ENCODE measurements around the gene CYBA. TPM values are rescaled to one million over a fixed set of nuclear protein-coding genes. Genes with fewer than 3 reads are reported as not detected.

The CYBA gene
- polyA plus RNA-seq, 3 donors = 1,168 to 2,376 (median 2,092) TPM

DNA sequence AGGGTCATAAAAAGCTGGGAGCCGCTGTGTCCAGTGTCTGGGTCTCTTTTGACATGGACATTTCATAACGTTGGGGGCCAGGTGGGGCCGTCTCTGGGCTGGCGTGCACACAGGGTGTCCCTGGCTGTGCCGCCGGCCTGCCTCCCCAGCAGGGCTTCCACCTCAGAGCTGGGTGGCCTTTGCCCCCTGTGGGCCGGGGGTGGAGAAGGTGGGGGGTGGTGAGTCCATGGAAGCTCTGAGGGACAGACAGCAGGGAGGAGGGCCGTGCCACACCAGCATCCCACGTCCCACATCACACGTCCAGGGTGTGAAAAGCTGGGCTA lies 36.4 kb upstream of the CYBA start:
- H3K4me1 Mint-ChIP-seq = peaks cover 59% of the 10 kb centered on the region
- intact Hi-C loops (cut with micrococcal nuclease) = loop anchor here (2.0 to 10.0 kb wide), 5 partner anchors 14 to 92 kb away; partner anchors contain the start of genes CYBA (in 2 of the 2) and IL17C (in 1 of the 2)
- Histone ChIP-seq H4K20me1 (ENCODE audit: insufficient read depth, low read length) (peaks cover 4% of the 10 kb centered on the region), H3K9ac (ENCODE audit: insufficient read depth, low read length, poor library complexity, severe bottlenecking) (no peak overlapping the region), H3K9me3 (replicated peaks in 1 of 2; ENCODE audit: control insufficient read depth in 1 of 2, insufficient read depth in 1 of 2, low read length in 2 of 2) (no peaks in the 10 kb centered on the region), H3K4me1 (ENCODE audit: control insufficient read depth in 1 of 2, insufficient read depth in 2 of 2, low read length in 2 of 2) (peaks cover 63 to 69% of the 10 kb centered on the region in 2 donors), H3K27me3 (ENCODE audit: control insufficient read depth in 2 of 2, insufficient read depth in 2 of 2, low read length in 2 of 2) (no peaks in the 10 kb centered on the region), H3K79me2 (ENCODE audit: insufficient read depth, low read length) (peaks cover 21% of the 10 kb centered on the region), H3K27ac (ENCODE audit: low read depth in 1 of 2, low read length in 2 of 2) (no peak overlapping the region), H2AFZ (ENCODE audit: insufficient read depth, low read depth, low read length, poor library complexity, severe bottlenecking) (no peak overlapping the region), H3K4me3 (replicated peaks in 1 of 3; ENCODE audit: low read depth in 2 of 3, low read length in 3 of 3) (peak overlapping the region in 1 of 3 experiments; percentile 94), H3K36me3 (replicated peaks in 1 of 2; ENCODE audit: control insufficient read depth in 1 of 2, insufficient read depth in 2 of 2, low read length in 2 of 2) (no peaks in the 10 kb centered on the region), H3K4me2 (replicated peaks; ENCODE audit: extremely low read depth, low read length, poor library complexity, severe bottlenecking) (peak overlapping the region; percentile 91)
- H3K4me3 Mint-ChIP-seq = peak overlapping the region; percentile 80 to 86
- H3K9me3 Mint-ChIP-seq = no peaks in the 10 kb centered on the region
- 81% methylated on average over 6 of the region's 10 CpGs for WGBS (ENCODE audit: insufficient coverage)
- peak overlapping the region in 1 of 7 donors; percentile 30 for H3K27ac Mint-ChIP-seq
- TF ChIP-seq, protein P1, sequence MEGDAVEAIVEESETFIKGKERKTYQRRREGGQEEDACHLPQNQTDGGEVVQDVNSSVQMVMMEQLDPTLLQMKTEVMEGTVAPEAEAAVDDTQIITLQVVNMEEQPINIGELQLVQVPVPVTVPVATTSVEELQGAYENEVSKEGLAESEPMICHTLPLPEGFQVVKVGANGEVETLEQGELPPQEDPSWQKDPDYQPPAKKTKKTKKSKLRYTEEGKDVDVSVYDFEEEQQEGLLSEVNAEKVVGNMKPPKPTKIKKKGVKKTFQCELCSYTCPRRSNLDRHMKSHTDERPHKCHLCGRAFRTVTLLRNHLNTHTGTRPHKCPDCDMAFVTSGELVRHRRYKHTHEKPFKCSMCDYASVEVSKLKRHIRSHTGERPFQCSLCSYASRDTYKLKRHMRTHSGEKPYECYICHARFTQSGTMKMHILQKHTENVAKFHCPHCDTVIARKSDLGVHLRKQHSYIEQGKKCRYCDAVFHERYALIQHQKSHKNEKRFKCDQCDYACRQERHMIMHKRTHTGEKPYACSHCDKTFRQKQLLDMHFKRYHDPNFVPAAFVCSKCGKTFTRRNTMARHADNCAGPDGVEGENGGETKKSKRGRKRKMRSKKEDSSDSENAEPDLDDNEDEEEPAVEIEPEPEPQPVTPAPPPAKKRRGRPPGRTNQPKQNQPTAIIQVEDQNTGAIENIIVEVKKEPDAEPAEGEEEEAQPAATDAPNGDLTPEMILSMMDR (IDR thresholded peaks at IDR 0.05) = no peak
- DNase-seq = no peak
- H3K27me3 Mint-ChIP-seq (ENCODE audit: low read depth in 3 of 3) = peaks cover 13 to 19% (median 15%) of the 10 kb centered on the region in 3 donors
- peaks cover 8% of the 10 kb centered on the region in 2 donors for H3K36me3 Mint-ChIP-seq

DNA sequence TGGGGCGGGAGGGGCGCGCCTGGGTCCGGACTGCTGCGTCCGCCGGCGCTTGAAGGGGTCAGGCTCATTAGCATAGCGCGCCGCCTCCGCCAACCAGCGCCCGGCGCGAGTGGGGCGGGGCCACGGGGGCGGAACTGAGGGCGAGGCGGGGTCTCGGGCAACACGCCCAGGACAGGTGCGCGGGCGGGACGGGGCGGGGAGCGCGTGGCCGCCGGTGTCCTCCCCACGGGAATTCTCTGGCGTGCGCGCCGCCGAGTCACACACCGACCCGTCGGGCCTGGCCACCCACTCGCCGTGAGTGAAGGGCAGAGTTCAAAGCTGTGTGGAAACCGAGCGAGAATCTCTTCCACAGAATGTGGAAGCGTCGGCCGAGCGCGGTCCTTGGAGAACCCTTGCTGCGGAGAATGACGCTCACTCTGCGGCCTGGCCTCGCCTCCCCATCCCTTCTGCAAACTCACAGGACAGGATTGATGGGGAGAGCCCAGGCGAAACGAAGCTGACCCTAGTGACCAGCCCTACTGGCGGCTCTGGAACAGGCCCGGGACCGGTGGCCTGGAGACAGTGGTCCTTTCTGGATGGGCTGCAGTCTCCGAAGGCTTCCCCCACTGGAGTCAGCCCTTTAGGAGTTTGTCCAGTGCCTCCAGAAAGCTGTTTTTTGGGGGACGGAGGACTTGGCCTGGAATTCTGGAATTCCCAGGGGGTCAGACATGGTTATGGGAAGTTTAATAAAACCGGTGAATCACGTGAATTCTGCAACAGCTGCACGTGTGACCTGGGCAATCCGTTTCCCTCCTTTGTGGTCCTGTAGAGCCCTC lies 35.8 kb upstream of the CYBA start, which contains the start of gene SNAI3:
TSS of gene SNAI3 (minus strand) at position 69 of the 815 bp plus-strand sequence. CDS start 101 bp downstream, outside the sequence.
- Histone ChIP-seq H3K9me3 (replicated peaks in 1 of 2; ENCODE audit: control insufficient read depth in 1 of 2, insufficient read depth in 1 of 2, low read length in 2 of 2) (no peaks in the 10 kb centered on the region), H3K36me3 (replicated peaks in 1 of 2; ENCODE audit: control insufficient read depth in 1 of 2, insufficient read depth in 2 of 2, low read length in 2 of 2) (no peaks in the 10 kb centered on the region), H3K4me1 (ENCODE audit: control insufficient read depth in 1 of 2, insufficient read depth in 2 of 2, low read length in 2 of 2) (peaks cover 63 to 69% of the 10 kb centered on the region in 2 donors), H3K9ac (ENCODE audit: insufficient read depth, low read length, poor library complexity, severe bottlenecking) (peak within 1 kb of the TSS; percentile 78), H2AFZ (ENCODE audit: insufficient read depth, low read depth, low read length, poor library complexity, severe bottlenecking) (peak within 1 kb of the TSS; percentile 76), H3K4me3 (replicated peaks in 1 of 3; ENCODE audit: low read depth in 2 of 3, low read length in 3 of 3) (peak within 1 kb of the TSS; percentile 71 to 94 (median 89)), H3K27me3 (ENCODE audit: control insufficient read depth in 2 of 2, insufficient read depth in 2 of 2, low read length in 2 of 2) (no peaks in the 10 kb centered on the region), H3K79me2 (ENCODE audit: insufficient read depth, low read length) (peaks cover 22% of the 10 kb centered on the region), H3K4me2 (replicated peaks; ENCODE audit: extremely low read depth, low read length, poor library complexity, severe bottlenecking) (peak within 1 kb of the TSS; percentile 91), H3K27ac (ENCODE audit: low read depth in 1 of 2, low read length in 2 of 2) (peak within 1 kb of the TSS; percentile 41 to 77), H4K20me1 (ENCODE audit: insufficient read depth, low read length) (peaks cover 4% of the 10 kb centered on the region)
- peaks cover 59% of the 10 kb centered on the region for H3K4me1 Mint-ChIP-seq
- H3K27ac Mint-ChIP-seq = peak within 1 kb of the TSS; percentile 54 to 83 (median 58)
- DNase-seq = peak; percentile 69 to 78 (median 76)
- peaks cover 13 to 19% (median 15%) of the 10 kb centered on the region in 3 donors for H3K27me3 Mint-ChIP-seq (ENCODE audit: low read depth in 3 of 3)
- TF ChIP-seq, protein P1 (IDR thresholded peaks at IDR 0.05) = no peak
- H3K9me3 Mint-ChIP-seq = no peaks in the 10 kb centered on the region
- H3K4me3 Mint-ChIP-seq = peak within 1 kb of the TSS; percentile 80 to 86
- intact Hi-C loops (cut with micrococcal nuclease) = loop anchor here (2.0 to 10.0 kb wide), 5 partner anchors 14 to 92 kb away; partner anchors contain the start of genes CYBA (in 2 of the 2) and IL17C (in 1 of the 2)
- peaks cover 8 to 9% of the 10 kb centered on the region in 2 donors for H3K36me3 Mint-ChIP-seq
- WGBS (ENCODE audit: insufficient coverage) = 10% methylated on average over 59 of the region's 65 CpGs

Data from CD14-positive monocyte (primary cell).